Measurements from ENCODE around the gene CBX7. TPM values are rescaled to one million over a fixed set of nuclear protein-coding genes. Genes with fewer than 3 reads are reported as not detected.

CBX7 gene
- polyA plus RNA-seq, 1 experiment = 5.3 TPM

GRCh38 chr22:39081598-39081997 is 70.9 kb downstream of the CBX7 start:
- H3K27me3 ChIP-seq (ENCODE audit: control insufficient read depth, insufficient read depth, low read length) = no peaks in the 10 kb centered on the region
- ChIA-PET CTCF (no interaction called here), POLR2A (no interaction called here)
- no peaks in the 10 kb centered on the region; the same call in 1 of the 2 replicates for H3K36me3 ChIP-seq (ENCODE audit: control insufficient read depth, insufficient read depth, low read length)
- TF ChIP-seq, protein P1, sequence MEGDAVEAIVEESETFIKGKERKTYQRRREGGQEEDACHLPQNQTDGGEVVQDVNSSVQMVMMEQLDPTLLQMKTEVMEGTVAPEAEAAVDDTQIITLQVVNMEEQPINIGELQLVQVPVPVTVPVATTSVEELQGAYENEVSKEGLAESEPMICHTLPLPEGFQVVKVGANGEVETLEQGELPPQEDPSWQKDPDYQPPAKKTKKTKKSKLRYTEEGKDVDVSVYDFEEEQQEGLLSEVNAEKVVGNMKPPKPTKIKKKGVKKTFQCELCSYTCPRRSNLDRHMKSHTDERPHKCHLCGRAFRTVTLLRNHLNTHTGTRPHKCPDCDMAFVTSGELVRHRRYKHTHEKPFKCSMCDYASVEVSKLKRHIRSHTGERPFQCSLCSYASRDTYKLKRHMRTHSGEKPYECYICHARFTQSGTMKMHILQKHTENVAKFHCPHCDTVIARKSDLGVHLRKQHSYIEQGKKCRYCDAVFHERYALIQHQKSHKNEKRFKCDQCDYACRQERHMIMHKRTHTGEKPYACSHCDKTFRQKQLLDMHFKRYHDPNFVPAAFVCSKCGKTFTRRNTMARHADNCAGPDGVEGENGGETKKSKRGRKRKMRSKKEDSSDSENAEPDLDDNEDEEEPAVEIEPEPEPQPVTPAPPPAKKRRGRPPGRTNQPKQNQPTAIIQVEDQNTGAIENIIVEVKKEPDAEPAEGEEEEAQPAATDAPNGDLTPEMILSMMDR (IDR thresholded peaks at IDR 0.05; ENCODE audit: insufficient read depth, low read depth, low read length) = no peak
- no peak for DNase-seq (ENCODE audit: low read depth)
- H3K4me3 ChIP-seq (ENCODE audit: low read depth, low read length) = no peak overlapping the region

DNA sequence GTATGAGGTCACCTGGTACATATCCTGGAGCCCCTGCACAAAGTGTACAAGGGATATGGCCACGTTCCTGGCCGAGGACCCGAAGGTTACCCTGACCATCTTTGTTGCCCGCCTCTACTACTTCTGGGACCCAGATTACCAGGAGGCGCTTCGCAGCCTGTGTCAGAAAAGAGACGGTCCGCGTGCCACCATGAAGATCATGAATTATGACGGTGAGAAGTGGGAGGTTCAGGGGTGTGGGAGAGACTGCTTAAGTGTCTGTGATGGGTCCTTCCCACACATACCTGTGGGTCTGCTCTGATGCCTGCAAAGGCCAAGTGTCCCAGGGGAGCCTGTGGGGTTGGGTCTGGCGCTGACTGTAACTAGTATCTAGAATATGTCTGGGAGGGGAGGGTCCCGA is 71.5 kb downstream of the CBX7 start:
- CTCF ChIA-PET = no interaction called here
- no peak overlapping the region for H3K4me3 ChIP-seq (ENCODE audit: low read depth, low read length)

More for the DNA sequence above, 71.5 kb downstream of the CBX7 start:
- POLR2A ChIA-PET = no interaction called here
- no peak for DNase-seq (ENCODE audit: low read depth)
- TF ChIP-seq, protein P1 (IDR thresholded peaks at IDR 0.05; ENCODE audit: insufficient read depth, low read depth, low read length) = no peak
- Histone ChIP-seq H3K27me3 (ENCODE audit: control insufficient read depth, insufficient read depth, low read length) (no peaks in the 10 kb centered on the region), H3K36me3 (ENCODE audit: control insufficient read depth, insufficient read depth, low read length) (no peaks in the 10 kb centered on the region; the same call in 1 of the 2 replicates)

Small RNAs within 50 kb of the gene (small RNA-seq; reads per million reads assigned to genes)
- not detected for gene COX5BP7 (ENCODE audit: insufficient read length, low read depth, low replicate concordance)

Other genes with a start within 250 kb of the CBX7 start
- not detected in 2 replicates for gene APOBEC3A, start 195.1 kb downstream of the CBX7 start, polyA plus RNA-seq (2011; rRNA removed)
- gene APOBEC3B, start 170.3 kb downstream of the CBX7 start, polyA plus RNA-seq (2011; rRNA removed) = 14.2 and 16.0 TPM in 2 replicates
- gene APOBEC3C, start 138.4 kb downstream of the CBX7 start, polyA plus RNA-seq (2011; rRNA removed) = 20.4 and 20.9 TPM in 2 replicates
- 0.60 and 0.75 TPM in 2 replicates for gene APOBEC3D, start 131.6 kb downstream of the CBX7 start, polyA plus RNA-seq (2011; rRNA removed)
- 8.6 and 9.1 TPM in 2 replicates for gene APOBEC3F, start 111.8 kb downstream of the CBX7 start, polyA plus RNA-seq (2011; rRNA removed)
- gene APOBEC3G, start 75.4 kb downstream of the CBX7 start, polyA plus RNA-seq (2011; rRNA removed) = 7.3 TPM in 2 replicates
- gene APOBEC3H, start 55.4 kb downstream of the CBX7 start, polyA plus RNA-seq (2011; rRNA removed) = 0.10 and 0.26 TPM in 2 replicates
- 0.02 and 0.13 TPM in 2 replicates for gene PDGFB, start 92.3 kb upstream of the CBX7 start, polyA plus RNA-seq (2011; rRNA removed)
- gene RPL3, start 166.9 kb upstream of the CBX7 start, polyA plus RNA-seq (2011; rRNA removed) = 3,985 and 4,772 TPM in 2 replicates
- gene SYNGR1, start 197.3 kb upstream of the CBX7 start, polyA plus RNA-seq (2011; rRNA removed) = 44.4 and 65.6 TPM in 2 replicates
- gene TAB1, start 247.1 kb upstream of the CBX7 start, polyA plus RNA-seq (2011; rRNA removed) = 15.6 and 27.2 TPM in 2 replicates